ENCODE data around the gene NARF. TPM values are rescaled to one million over a fixed set of nuclear protein-coding genes. Genes with fewer than 3 reads are reported as not detected.
"Not testable (repeated sequence)": the region's sequence is repeated elsewhere in the genome, so short reads cannot be mapped to it uniquely, and the experiment has no call there.

NARF gene
- total and polyA plus RNA-seq, 4 donors = 34.4 to 162 (median 60.9) TPM

GRCh38 chr17:82503728-82504308 lies 45.3 kb downstream of the NARF start:
- 81 to 83% methylated on average over 21 of the region's 21 CpGs for WGBS, 2 donors
- Histone ChIP-seq H3K36me3 (ENCODE audit: control insufficient read depth in 1 of 2, insufficient read depth in 2 of 2, low read length in 1 of 2) (no peaks in the 10 kb centered on the region), H3K27ac (ENCODE audit: low read depth in 1 of 2, low read length in 2 of 2) (no peak overlapping the region), H3K9me3 (ENCODE audit: control insufficient read depth, low read length) (no peaks in the 10 kb centered on the region), H3K27me3 (ENCODE audit: control insufficient read depth in 1 of 2, insufficient read depth in 2 of 2, low read length in 1 of 2) (no peaks in the 10 kb centered on the region), H3K4me1 (ENCODE audit: control insufficient read depth in 1 of 2, insufficient read depth in 2 of 2, low read length in 2 of 2) (no peaks in the 10 kb centered on the region), H3K4me3 (ENCODE audit: low read length in 2 of 2) (no peak overlapping the region)
- ATAC-seq (ENCODE audit: low FRiP score) = no peak
- intact Hi-C loops (cut with DNase I) = loop anchor here in 1 of 2 donors (5.0 kb wide), 1 partner anchor 48 kb away; no protein-coding TSS in a partner anchor
- no peak for DNase-seq

- DNase-seq = no peak
- H3K36me3 ChIP-seq (ENCODE audit: control insufficient read depth in 1 of 2, insufficient read depth in 2 of 2, low read length in 1 of 2) = no peaks in the 10 kb centered on the region
- ATAC-seq (ENCODE audit: low FRiP score) = no peak
- no peaks in the 10 kb centered on the region for H3K9me3 ChIP-seq (ENCODE audit: control insufficient read depth, low read length)
- H3K4me1 ChIP-seq (ENCODE audit: control insufficient read depth in 1 of 2, insufficient read depth in 2 of 2, low read length in 2 of 2) = no peaks in the 10 kb centered on the region
- intact Hi-C loops (cut with DNase I) = no loop called here
- H3K4me3 ChIP-seq (ENCODE audit: low read length in 2 of 2) = no peak overlapping the region
- WGBS, 2 donors = 97 to 100% methylated on average over 6 of the region's 6 CpGs
- no peaks in the 10 kb centered on the region for H3K27me3 ChIP-seq (ENCODE audit: control insufficient read depth in 1 of 2, insufficient read depth in 2 of 2, low read length in 1 of 2)
- no peak overlapping the region for H3K27ac ChIP-seq (ENCODE audit: low read depth in 1 of 2, low read length in 2 of 2)
Observed at GRCh38 chr17:82505296-82505695, 46.8 kb downstream of the NARF start.

- intact Hi-C loops (cut with DNase I); DNase-seq; H3K4me3 ChIP-seq (ENCODE audit: low read length in 2 of 2); H3K27me3 ChIP-seq (ENCODE audit: control insufficient read depth in 1 of 2, insufficient read depth in 2 of 2, low read length in 1 of 2); H3K27ac ChIP-seq (ENCODE audit: low read depth in 1 of 2, low read length in 2 of 2); H3K36me3 ChIP-seq (ENCODE audit: control insufficient read depth in 1 of 2, insufficient read depth in 2 of 2, low read length in 1 of 2); H3K4me1 ChIP-seq (ENCODE audit: control insufficient read depth in 1 of 2, insufficient read depth in 2 of 2, low read length in 2 of 2); H3K9me3 ChIP-seq (ENCODE audit: control insufficient read depth, low read length); ATAC-seq (ENCODE audit: low FRiP score): not testable (repeated sequence)
- 82% methylated on average over 7 of the region's 7 CpGs for WGBS, 2 donors
Observed at GRCh38 chr17:82506402-82506801, 47.9 kb downstream of the NARF start.

GRCh38 chr17:82507631-82508175 lies 49.2 kb downstream of the NARF start:
- intact Hi-C loops (cut with DNase I) = no loop called here
- WGBS, 2 donors = 85 to 86% methylated on average over 7 of the region's 7 CpGs
- H3K36me3 ChIP-seq (ENCODE audit: control insufficient read depth in 1 of 2, insufficient read depth in 2 of 2, low read length in 1 of 2) = no peaks in the 10 kb centered on the region
- no peak for ATAC-seq (ENCODE audit: low FRiP score)
- H3K4me1 ChIP-seq (ENCODE audit: control insufficient read depth in 1 of 2, insufficient read depth in 2 of 2, low read length in 2 of 2) = no peaks in the 10 kb centered on the region
- H3K27ac ChIP-seq (ENCODE audit: low read depth in 1 of 2, low read length in 2 of 2) = no peak overlapping the region
- H3K27me3 ChIP-seq (ENCODE audit: control insufficient read depth in 1 of 2, insufficient read depth in 2 of 2, low read length in 1 of 2) = no peaks in the 10 kb centered on the region
- H3K4me3 ChIP-seq (ENCODE audit: low read length in 2 of 2) = no peak overlapping the region
- no peak for DNase-seq
- H3K9me3 ChIP-seq (ENCODE audit: control insufficient read depth, low read length) = no peaks in the 10 kb centered on the region

- H3K36me3 ChIP-seq (ENCODE audit: control insufficient read depth in 1 of 2, insufficient read depth in 2 of 2, low read length in 1 of 2); ATAC-seq (ENCODE audit: low FRiP score); H3K9me3 ChIP-seq (ENCODE audit: control insufficient read depth, low read length); H3K27me3 ChIP-seq (ENCODE audit: control insufficient read depth in 1 of 2, insufficient read depth in 2 of 2, low read length in 1 of 2); intact Hi-C loops (cut with DNase I); DNase-seq; H3K4me1 ChIP-seq (ENCODE audit: control insufficient read depth in 1 of 2, insufficient read depth in 2 of 2, low read length in 2 of 2); H3K27ac ChIP-seq (ENCODE audit: low read depth in 1 of 2, low read length in 2 of 2); H3K4me3 ChIP-seq (ENCODE audit: low read length in 2 of 2): not testable (repeated sequence)
- 90 to 96% methylated on average over 5 of the region's 5 CpGs for WGBS, 2 donors
Observed at GRCh38 chr17:82511642-82512041, 53.1 kb downstream of the NARF start.

GRCh38 chr17:82513864-82514263 lies 55.3 kb downstream of the NARF start:
- 94 to 96% methylated on average over 10 of the region's 10 CpGs for WGBS, 2 donors
- H3K36me3 ChIP-seq (ENCODE audit: control insufficient read depth in 1 of 2, insufficient read depth in 2 of 2, low read length in 1 of 2); H3K27me3 ChIP-seq (ENCODE audit: control insufficient read depth in 1 of 2, insufficient read depth in 2 of 2, low read length in 1 of 2); DNase-seq; intact Hi-C loops (cut with DNase I); H3K4me1 ChIP-seq (ENCODE audit: control insufficient read depth in 1 of 2, insufficient read depth in 2 of 2, low read length in 2 of 2); H3K9me3 ChIP-seq (ENCODE audit: control insufficient read depth, low read length); H3K27ac ChIP-seq (ENCODE audit: low read depth in 1 of 2, low read length in 2 of 2); ATAC-seq (ENCODE audit: low FRiP score); H3K4me3 ChIP-seq (ENCODE audit: low read length in 2 of 2): not testable (repeated sequence)

GRCh38 chr17:82517230-82517865 lies 58.8 kb downstream of the NARF start:
- no peak for ATAC-seq (ENCODE audit: low FRiP score)
- 82 to 84% methylated on average over 10 of the region's 10 CpGs for WGBS, 2 donors
- intact Hi-C loops (cut with DNase I) = no loop called here
- Histone ChIP-seq H3K9me3 (ENCODE audit: control insufficient read depth, low read length) (no peaks in the 10 kb centered on the region), H3K36me3 (ENCODE audit: control insufficient read depth in 1 of 2, insufficient read depth in 2 of 2, low read length in 1 of 2) (no peaks in the 10 kb centered on the region), H3K27ac (ENCODE audit: low read depth in 1 of 2, low read length in 2 of 2) (no peak overlapping the region), H3K4me1 (ENCODE audit: control insufficient read depth in 1 of 2, insufficient read depth in 2 of 2, low read length in 2 of 2) (peaks cover 0 to 2% of the 10 kb centered on the region in 2 donors), H3K27me3 (ENCODE audit: control insufficient read depth in 1 of 2, insufficient read depth in 2 of 2, low read length in 1 of 2) (no peaks in the 10 kb centered on the region), H3K4me3 (ENCODE audit: low read length in 2 of 2) (no peak overlapping the region)
- no peak for DNase-seq

GRCh38 chr17:82518826-82519810 lies 60.6 kb downstream of the NARF start, which contains the start of gene FOXK2:
TSS of gene FOXK2 (plus strand) at chr17:82519732. CDS start at chr17:82519889, 157 bp downstream.
- DNase-seq (peak; percentile 95), ATAC-seq (ENCODE audit: low FRiP score) (peak; percentile 99)
- WGBS, 2 donors = 2 to 3% methylated on average over 79 to 114 of the region's 114 CpGs
- no peaks in the 10 kb centered on the region for H3K9me3 ChIP-seq (ENCODE audit: control insufficient read depth, low read length)
- peak within 1 kb of the TSS; percentile 93 to 95 for H3K4me3 ChIP-seq (ENCODE audit: low read length in 2 of 2)
- H3K27ac ChIP-seq (ENCODE audit: low read depth in 1 of 2, low read length in 2 of 2) = peak within 1 kb of the TSS; percentile 96
- no peaks in the 10 kb centered on the region for H3K36me3 ChIP-seq (ENCODE audit: control insufficient read depth in 1 of 2, insufficient read depth in 2 of 2, low read length in 1 of 2)
- H3K4me1 ChIP-seq (ENCODE audit: control insufficient read depth in 1 of 2, insufficient read depth in 2 of 2, low read length in 2 of 2) = peaks cover 0 to 2% of the 10 kb centered on the region in 2 donors
- H3K27me3 ChIP-seq (ENCODE audit: control insufficient read depth in 1 of 2, insufficient read depth in 2 of 2, low read length in 1 of 2) = no peaks in the 10 kb centered on the region
- intact Hi-C loops (cut with DNase I) = loop anchor here in 1 of 2 donors (2.0 kb wide), 1 partner anchor 24 kb away; no protein-coding TSS in a partner anchor
